SH-SY5Y (cell line): Measurements from ENCODE around the gene GMDS.

ENCODE experiments used
- GATA2 ChIP-seq: IDR thresholded peaks from 2 replicates; pipeline ENCODE4 v1.6.1; 2011; ENCODE audit warnings: mild to moderate bottlenecking, low read depth, low read length
- GATA3 ChIP-seq: IDR thresholded peaks from 2 replicates; pipeline ENCODE4 v1.6.1; 2011; ENCODE audit warnings: low read depth, mild to moderate bottlenecking, low read length, moderate library complexity

GMDS gene

GRCh38 chr6:1579096-1579495 is 666.3 kb downstream of the GMDS start:
- TF ChIP-seq GATA2 (no peak), GATA3 (no peak)

GRCh38 chr6:1577896-1578745 is 667.3 kb downstream of the GMDS start:
- TF ChIP-seq GATA2 (no peak), GATA3 (no peak)

GRCh38 chr6:1577146-1577680 is 668.2 kb downstream of the GMDS start:
- TF ChIP-seq GATA3 (no peak), GATA2 (no peak)

GRCh38 chr6:1576711-1577110 is 668.7 kb downstream of the GMDS start:
- TF ChIP-seq GATA3 (no peak), GATA2 (no peak)

- TF ChIP-seq GATA2 (no peak), GATA3 (no peak)
Observed at GRCh38 chr6:1576166-1576565, 669.2 kb downstream of the GMDS start.

GRCh38 chr6:1575210-1576041 is 670.0 kb downstream of the GMDS start:
- TF ChIP-seq GATA3 (no peak), GATA2 (no peak)

DNA sequence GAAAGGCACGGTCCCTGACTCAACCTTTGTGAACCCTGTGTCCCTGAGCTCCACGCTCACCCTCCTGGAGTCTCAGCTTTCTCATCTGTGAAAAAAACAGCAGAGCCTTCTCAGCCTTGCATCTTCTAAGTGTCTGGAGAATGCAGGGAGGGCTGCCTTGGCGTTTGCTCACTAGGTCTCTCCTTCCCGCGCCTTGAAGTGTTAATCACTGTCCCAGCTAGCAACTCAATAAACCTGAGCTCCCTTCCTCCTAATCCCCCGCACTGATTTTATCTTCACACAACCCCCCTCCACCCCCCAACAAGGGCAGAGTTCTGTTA is 670.6 kb downstream of the GMDS start:
- TF ChIP-seq GATA3 (no peak), GATA2 (no peak)

- TF ChIP-seq GATA3 (no peak), GATA2 (no peak)
Observed at GRCh38 chr6:1574083-1574761, 671.2 kb downstream of the GMDS start.
